ENCODE data around the gene NDUFS4.
"Not testable (repeated sequence)": the region's sequence is repeated elsewhere in the genome, so short reads cannot be mapped to it uniquely, and the experiment has no call there.

Gene NDUFS4

DNA sequence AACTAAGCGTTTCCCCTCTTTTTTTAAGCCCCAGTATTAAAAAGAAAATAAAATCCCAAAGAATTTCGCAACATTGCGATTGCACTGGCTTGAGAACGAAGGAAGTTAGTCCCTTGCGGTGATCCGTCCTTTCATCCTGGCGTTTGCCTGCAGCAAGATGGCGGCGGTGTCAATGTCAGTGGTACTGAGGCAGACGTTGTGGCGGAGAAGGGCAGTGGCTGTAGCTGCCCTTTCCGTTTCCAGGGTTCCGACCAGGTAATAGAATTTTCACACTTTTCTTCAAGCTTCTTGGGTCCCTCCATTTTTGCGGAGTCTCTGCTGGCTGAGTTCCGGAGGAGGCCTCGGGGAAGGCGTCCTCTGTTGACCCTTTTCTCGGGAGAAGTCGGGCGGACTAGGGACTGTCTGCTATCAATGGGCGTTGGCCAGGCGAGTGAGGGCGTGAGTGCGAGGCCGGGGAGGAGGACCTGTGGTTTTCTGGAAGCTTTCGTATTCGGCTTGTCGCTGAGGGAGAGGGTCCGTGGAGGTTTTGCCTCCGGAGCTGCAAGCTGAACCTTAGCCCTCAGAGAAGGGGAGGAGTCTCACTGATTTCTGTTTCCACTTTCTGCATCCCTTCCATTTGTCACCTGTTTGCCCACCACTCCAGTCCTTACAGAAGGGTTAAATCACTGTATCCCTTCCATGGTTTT lies at the start of gene NDUFS4:
Gene NDUFS4 (plus strand): TSS at position 134 of the 686 bp plus-strand sequence. CDS start 24 bp downstream, at position 158.
- DNase-seq, result peak; percentile 66

DNA sequence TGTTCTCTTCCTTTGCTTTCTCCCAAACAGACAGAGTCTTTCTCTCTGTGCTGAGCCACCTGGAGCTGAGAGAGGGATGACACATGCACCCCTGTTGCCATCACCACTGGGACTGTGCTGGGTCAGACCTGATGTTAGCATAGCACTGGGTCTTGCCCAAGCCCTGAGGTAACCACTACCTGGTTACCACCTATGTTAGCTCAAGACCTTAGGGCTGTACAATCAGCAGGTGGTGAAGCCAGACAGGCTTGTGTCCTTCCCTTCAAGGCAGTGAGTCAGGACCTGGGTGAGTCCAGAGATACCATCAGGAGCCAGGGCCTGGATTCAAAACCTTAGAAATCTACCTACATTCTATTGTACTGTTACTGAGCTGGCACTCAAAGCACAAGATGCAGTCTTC lies 47.9 kb upstream of the NDUFS4 start:
- DNase-seq, result no peak

DNA sequence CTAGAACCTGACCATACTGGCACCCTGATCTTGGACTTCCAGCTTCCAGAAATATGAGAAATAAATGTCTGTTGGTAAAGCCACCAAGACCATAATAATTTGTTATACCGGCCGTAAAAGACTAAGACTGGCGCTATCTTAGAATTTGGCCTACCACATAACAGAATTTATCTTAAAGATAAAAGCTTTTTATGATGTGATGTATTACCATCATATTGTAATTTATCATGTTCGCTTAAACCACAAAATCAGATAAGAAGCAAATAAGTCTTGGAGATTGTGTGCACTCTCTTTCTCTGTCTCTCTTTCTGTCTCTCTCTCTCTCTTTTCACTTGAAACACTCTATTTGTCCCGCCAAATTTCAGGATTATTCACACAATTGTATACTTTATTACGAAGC lies 44.5 kb upstream of the NDUFS4 start:
- DNase-seq, result no peak

DNA sequence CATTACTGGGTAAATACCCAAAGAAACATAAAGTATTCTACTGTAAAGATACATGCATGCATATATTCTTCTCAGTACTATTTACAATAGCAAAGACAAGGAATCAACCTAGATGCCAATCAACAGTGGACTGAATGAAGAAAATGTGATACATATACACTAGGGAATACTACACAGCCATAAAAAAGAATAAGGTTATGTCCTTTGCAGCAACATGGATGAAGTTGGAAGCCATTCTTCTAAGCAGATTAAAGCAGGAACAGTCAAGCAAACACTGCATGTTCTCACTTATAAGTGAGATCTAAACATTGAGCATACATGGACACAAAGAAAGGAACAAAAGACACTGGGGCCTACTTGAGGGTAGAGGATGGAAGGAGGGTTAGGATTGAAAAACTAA lies 39.6 kb upstream of the NDUFS4 start:
- no peak for DNase-seq

DNA sequence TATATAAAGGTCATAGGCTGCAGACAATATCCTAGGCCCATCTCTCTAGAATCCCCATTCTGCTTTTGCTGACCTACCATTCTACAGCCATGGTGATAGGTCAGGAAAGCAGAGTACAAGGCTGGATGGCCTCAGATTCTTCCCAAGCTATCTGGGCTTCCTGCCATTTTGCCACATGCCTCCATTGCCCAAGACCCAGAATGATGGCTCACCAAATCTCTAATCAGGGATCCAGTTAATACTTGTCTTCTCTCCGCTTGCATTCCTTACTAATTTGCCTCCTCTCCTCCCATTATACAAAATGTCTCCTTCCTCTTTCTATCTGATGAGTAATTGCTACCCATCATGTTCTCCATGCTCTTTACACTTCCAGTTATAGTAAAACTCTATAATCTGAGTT lies 22.7 kb upstream of the NDUFS4 start:
- no peak for DNase-seq

DNA sequence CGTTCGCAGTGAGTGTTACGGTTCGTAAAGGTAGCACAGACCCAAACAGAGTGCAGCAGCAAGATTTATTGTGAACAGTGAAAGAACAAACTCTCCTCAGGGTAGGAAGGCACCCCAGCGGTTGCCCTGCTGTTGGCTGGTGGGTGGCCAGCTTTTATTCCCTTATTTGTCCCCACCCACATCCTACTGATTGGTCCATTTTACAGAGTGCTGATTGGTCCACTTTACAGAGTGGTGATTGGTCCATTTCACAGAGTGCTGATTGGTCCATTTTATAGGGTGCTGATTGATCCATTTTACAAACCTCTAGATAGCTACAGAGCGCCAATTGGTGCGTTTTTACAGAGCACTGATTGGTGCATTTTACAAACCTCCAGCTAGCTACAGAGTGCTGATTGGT lies 19.7 kb upstream of the NDUFS4 start:
- not testable (repeated sequence) for DNase-seq

GRCh38 chr5:53541859-53542258 lies 18.6 kb upstream of the NDUFS4 start:
- DNase-seq, result no peak

DNA sequence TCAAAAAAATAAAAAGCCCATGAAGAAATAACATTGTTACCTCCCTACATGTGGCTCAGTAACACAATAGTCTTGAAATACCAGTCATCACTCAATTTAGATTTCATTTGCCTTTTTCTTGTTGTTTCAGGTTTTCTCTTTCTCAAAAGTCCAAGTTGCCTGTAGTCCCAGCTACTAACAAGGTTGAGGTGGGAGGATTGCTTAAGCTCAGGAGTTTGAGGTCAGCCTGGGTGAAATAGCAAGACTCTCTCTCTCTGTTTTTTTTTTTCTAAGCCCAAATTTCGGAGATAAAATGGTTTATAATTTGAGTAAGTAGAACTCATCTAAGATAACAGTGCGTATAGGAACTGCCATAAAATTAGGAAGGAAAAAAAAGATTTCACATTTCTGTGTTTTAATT lies 17.5 kb upstream of the NDUFS4 start:
- no peak for DNase-seq

- no peak for DNase-seq
Measured at GRCh38 chr5:53543401-53543800, 17.0 kb upstream of the NDUFS4 start.

GRCh38 chr5:53545744-53546143 lies 14.7 kb upstream of the NDUFS4 start:
- DNase-seq, result no peak

- no peak for DNase-seq
Measured at GRCh38 chr5:53547226-53547625, 13.2 kb upstream of the NDUFS4 start.

GRCh38 chr5:53548501-53548900 lies 11.9 kb upstream of the NDUFS4 start:
- DNase-seq, result not testable (repeated sequence)

DNA sequence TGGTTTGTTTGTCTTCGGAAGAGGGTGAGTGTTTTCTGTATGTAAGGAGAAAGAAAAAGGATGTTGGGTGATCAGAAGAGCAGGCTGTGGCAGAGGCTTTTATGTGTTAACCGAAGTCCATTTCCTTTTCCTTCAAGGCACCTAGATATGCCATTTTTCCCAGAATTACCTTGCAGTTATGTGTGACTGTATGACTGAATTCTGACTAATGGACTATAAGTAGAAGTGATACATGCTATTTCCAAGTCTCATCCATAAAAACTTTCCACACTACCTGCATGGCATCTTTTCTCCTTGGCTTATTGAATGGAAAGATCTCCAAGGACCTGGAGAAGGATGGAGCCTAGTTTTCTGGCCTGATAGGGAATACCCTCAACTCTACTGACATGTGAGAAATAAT lies 10.6 kb upstream of the NDUFS4 start:
- DNase-seq, result no peak

GRCh38 chr5:53552561-53552960 lies 7.9 kb upstream of the NDUFS4 start:
- peak; percentile 8 for DNase-seq

DNA sequence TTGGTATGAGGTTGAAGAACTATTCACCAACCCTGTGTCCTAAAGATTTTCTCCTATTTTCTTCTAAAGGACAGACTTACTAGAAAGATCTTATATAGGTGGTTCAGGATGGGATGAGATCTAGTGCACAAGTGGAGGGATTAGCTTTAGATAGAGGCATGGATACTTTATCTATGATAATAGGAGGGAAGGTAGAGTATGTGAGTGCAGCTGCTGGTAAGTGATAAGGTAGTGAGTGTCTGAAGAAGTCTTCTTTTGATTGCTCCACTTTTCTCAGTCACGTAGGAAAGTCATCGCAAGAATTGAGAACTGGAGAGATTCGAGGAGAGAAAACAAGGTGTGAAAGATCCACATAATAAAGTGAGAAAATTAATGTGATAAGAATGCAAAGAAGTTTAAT lies 6.0 kb upstream of the NDUFS4 start:
- no peak for DNase-seq

GRCh38 chr5:53555160-53555559 lies 5.3 kb upstream of the NDUFS4 start:
- DNase-seq, result no peak

GRCh38 chr5:53556001-53556400 lies 4.4 kb upstream of the NDUFS4 start:
- DNase-seq, result no peak

GRCh38 chr5:53557386-53557785 lies 3.1 kb upstream of the NDUFS4 start:
- DNase-seq, result no peak

GRCh38 chr5:53558966-53559365 lies 1.5 kb upstream of the NDUFS4 start:
- no peak for DNase-seq

DNA sequence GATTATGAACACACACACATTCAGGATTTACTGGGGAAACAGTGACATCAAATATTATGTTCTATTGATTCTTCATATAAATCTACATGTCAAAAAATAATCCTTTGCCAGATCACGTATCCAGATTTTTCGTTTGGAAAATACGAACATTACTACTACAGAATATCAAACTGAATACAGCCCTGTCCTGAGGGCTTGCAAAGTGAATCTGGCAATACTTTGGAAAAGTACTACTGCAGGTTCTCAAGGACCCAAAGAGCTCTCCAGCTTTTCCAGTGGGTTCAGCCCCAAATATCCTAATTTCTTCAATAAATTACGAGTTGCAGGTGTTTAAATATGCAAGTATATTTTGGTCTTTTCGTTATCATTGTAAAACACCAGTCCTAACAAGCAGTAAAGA lies 411 bp upstream of the NDUFS4 start:
- no peak for DNase-seq

DNA sequence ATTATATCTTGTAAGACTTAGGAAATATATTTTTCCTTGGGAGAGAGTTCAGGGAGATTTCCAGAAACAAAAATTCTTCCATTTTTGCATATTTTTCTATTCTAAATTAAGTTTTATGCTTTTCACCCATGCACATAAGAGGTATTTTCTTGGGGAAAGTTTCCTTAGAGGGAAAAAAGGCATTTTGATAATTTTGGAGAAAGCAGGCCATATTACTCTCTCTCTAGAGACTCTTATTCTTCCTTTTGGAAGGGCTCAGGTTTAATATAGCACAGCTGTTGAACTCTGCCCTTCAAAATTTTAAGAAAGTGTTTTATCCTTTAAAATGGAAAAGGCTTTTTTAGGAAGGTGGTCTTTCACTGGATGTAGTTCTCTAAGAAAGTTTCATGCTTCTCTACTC lies 8.0 kb downstream of the NDUFS4 start:
- no peak for DNase-seq

- DNase-seq, result no peak
Measured at GRCh38 chr5:53568871-53569270, 8.4 kb downstream of the NDUFS4 start.

DNA sequence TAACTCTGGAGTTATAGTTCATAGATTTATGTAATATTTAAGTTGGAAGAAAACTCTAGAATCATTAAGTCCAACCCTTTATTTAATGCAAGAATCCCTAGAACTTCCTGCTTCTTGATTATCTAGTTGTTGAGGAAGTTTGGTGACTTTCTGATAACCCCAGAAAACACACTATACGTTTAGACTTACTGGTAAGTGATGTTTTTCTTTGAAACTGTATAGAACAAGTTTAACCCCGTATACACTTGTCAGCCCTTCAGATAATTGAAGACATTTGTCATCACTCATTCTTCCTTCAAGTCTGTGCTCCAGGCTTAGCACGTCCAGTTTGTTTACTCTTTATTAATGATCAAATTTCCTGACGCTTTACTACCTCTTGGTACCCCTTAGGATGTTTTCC lies 9.0 kb downstream of the NDUFS4 start:
- DNase-seq, result no peak

DNA sequence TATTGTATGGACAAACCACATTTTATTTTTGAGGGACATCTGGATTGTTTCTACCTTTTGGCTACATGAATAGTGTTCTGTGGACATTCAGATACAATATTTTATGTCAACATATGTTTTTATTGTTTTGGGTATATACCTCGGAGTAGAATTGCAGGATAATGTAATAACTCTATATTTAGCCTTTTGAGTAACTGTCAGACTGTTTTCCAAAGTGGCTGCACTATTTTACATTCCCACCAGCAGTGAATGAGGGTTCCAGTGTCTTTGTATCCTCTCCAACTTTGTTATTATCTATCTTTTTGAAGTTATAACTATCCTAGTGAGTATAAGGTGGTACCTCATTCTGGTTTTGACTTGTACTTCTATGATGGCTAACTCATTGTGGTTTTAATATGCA lies 11.0 kb downstream of the NDUFS4 start:
- DNase-seq, result no peak

DNA sequence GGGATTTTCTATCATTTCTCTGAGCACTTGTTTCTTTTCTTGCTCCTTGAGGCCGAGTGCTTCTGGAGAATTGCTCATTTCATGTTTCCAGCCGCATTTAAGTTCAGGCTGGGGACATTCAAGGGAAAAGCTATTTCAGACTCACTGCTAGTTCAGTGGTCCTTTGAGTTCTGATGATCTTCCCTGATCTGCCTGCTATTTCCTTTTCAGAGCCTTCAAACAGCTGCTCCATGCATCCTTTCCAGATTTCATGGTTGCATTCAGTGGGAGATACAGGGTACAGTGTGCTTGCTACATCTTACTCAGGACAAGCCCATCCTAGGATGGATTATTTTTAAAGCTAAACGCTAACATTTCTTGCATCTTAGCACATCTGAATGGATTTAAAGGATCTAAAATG lies 14.7 kb downstream of the NDUFS4 start:
- no peak for DNase-seq

DNA sequence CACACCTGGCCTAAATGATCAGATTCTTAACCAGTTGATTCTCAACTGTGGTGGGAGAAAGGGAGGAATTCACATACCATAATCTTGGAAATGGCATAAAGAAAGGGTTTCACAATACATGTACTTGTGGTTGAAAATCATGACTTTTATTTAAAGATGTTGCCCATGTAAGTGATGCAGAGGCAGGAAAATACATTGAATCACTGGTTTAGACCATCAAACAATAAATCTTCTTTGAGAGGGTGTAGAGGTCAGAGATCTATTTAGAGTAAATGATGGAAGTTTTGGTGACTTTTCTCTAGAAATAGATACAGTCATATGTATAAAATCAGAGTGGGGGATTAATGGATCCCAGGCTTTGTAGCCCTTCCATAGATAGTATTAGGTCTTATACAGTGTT lies 15.4 kb downstream of the NDUFS4 start:
- no peak for DNase-seq

Measured in NCI-H1105 treated with DMSO at 0.1 percent for 48 hours (cell line).